SU-DHL-6 (cell line): ENCODE results near the gene EFL1.

ENCODE experiments used
- H2AFZ ChIP-seq: fragments of 200-600 bp; sonication (generic); 2 replicates; pipeline ENCODE4 v1.6.1; 2014; ENCODE audit warnings: low read depth, mild to moderate bottlenecking, moderate library complexity, mixed read lengths, antibody characterized with exemption, low read length; ENCODE audit not compliant: severe bottlenecking
- H3F3A ChIP-seq: fragments of 200-600 bp; shearing (Covaris generic); 2 replicates; pipeline ENCODE4 v1.6.0; 2016; ENCODE audit warnings: antibody characterized with exemption, mild to moderate bottlenecking; ENCODE audit not compliant: insufficient read depth
- H3K27ac ChIP-seq: fragments of 200-600 bp; sonication (generic); 2 replicates; pipeline ENCODE4 v1.5.1; 2016; ENCODE audit warnings: low read depth, mild to moderate bottlenecking, low read length, moderate library complexity, mixed read lengths
- H3K27me3 ChIP-seq: fragments of 200-600 bp; sonication (generic), shearing (Covaris generic); 2 replicates; pipeline ENCODE4 v1.6.0; 2014; ENCODE audit warnings: mild to moderate bottlenecking, low read length
- H3K36me3 ChIP-seq: fragments of 200-600 bp; sonication (generic); 2 replicates; pipeline ENCODE4 v1.6.1; 2014; ENCODE audit warnings: mild to moderate bottlenecking, low read length, mixed read lengths
- H3K4me2 ChIP-seq: fragments of 300-600, 200-600 bp; shearing (Covaris generic), sonication (generic); 2 replicates; pipeline ENCODE4 v1.6.0; 2014; ENCODE audit warnings: low read length, low read depth, mild to moderate bottlenecking; ENCODE audit not compliant: poor library complexity, severe bottlenecking
- H3K4me3 ChIP-seq: fragments of 200-600 bp; sonication (generic); 2 replicates; pipeline ENCODE4 v1.5.1; 2014; ENCODE audit warnings: antibody characterized with exemption, low read length, mild to moderate bottlenecking, mixed read lengths; ENCODE audit not compliant: insufficient read depth, poor library complexity, severe bottlenecking
- H3K79me2 ChIP-seq: fragments of 200-600 bp; sonication (generic); 2 replicates; pipeline ENCODE4 v1.6.1; 2014; ENCODE audit warnings: mild to moderate bottlenecking, low read length, moderate library complexity; ENCODE audit not compliant: insufficient read depth
- H3K9ac ChIP-seq: fragments of 200-600 bp; sonication (generic); 2 replicates; pipeline ENCODE4 v1.7.0; 2014; ENCODE audit warnings: mild to moderate bottlenecking, low read length
- H3K9me2 ChIP-seq: fragments of 200-600 bp; sonication (generic); replicated peaks from 2 replicates; pipeline ENCODE4 v1.6.1; 2014; ENCODE audit warnings: low read length; ENCODE audit not compliant: insufficient read depth
- H3K9me3 ChIP-seq: fragments of 200-600 bp; sonication (generic); 2 replicates; pipeline ENCODE4 v1.6.1; 2014; ENCODE audit warnings: low read length, mixed read lengths; ENCODE audit not compliant: insufficient read depth
- H4K20me1 ChIP-seq: fragments of 200-600 bp; sonication (generic); 2 replicates; pipeline ENCODE4 v1.6.1; 2014; ENCODE audit warnings: low read depth, mild to moderate bottlenecking, antibody characterized with exemption, low read length, moderate library complexity, mixed read lengths
- EZH2phosphoT487 ChIP-seq: fragments of 200-600 bp; sonication (generic), shearing (Covaris generic); conservative IDR thresholded peaks from 2 replicates; pipeline ENCODE4 v1.6.1; 2018; ENCODE audit warnings: mild to moderate bottlenecking, antibody characterized with exemption, low read length, moderate library complexity, mixed read lengths
- TF ChIP-seq, protein P1 (sequence below): fragments of 200-600 bp; sonication (generic); IDR thresholded peaks from one replicate; pipeline ENCODE4 v1.5.1; 2017; ENCODE audit warnings: antibody characterized with exemption, mild to moderate bottlenecking, low read length, moderate library complexity; ENCODE audit not compliant: insufficient read depth, poor library complexity, severe bottlenecking

Gene EFL1

GRCh38 chr15:82130248-82130647 lies 132.3 kb downstream of the EFL1 start:
- H3K27ac ChIP-seq: no peak overlapping the region
- no peaks in the 10 kb centered on the region for H3K27me3 ChIP-seq
- H3K9me2 ChIP-seq: no peaks in the 10 kb centered on the region
- H3K4me3 ChIP-seq: no peak overlapping the region
- H3K79me2 ChIP-seq: no peaks in the 10 kb centered on the region
- no peaks in the 10 kb centered on the region for H4K20me1 ChIP-seq
- no peak for TF ChIP-seq EZH2phosphoT487
- no peak overlapping the region for H2AFZ ChIP-seq
- no peaks in the 10 kb centered on the region for H3K36me3 ChIP-seq
- H3F3A ChIP-seq: no peaks in the 10 kb centered on the region
- H3K4me2 ChIP-seq: no peak overlapping the region
- no peaks in the 10 kb centered on the region for H3K9me3 ChIP-seq
- H3K9ac ChIP-seq: no peak overlapping the region

- H3K4me2 ChIP-seq: no peak overlapping the region
- TF ChIP-seq EZH2phosphoT487: no peak
- TF ChIP-seq, protein P1, sequence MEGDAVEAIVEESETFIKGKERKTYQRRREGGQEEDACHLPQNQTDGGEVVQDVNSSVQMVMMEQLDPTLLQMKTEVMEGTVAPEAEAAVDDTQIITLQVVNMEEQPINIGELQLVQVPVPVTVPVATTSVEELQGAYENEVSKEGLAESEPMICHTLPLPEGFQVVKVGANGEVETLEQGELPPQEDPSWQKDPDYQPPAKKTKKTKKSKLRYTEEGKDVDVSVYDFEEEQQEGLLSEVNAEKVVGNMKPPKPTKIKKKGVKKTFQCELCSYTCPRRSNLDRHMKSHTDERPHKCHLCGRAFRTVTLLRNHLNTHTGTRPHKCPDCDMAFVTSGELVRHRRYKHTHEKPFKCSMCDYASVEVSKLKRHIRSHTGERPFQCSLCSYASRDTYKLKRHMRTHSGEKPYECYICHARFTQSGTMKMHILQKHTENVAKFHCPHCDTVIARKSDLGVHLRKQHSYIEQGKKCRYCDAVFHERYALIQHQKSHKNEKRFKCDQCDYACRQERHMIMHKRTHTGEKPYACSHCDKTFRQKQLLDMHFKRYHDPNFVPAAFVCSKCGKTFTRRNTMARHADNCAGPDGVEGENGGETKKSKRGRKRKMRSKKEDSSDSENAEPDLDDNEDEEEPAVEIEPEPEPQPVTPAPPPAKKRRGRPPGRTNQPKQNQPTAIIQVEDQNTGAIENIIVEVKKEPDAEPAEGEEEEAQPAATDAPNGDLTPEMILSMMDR: no peak
- no peaks in the 10 kb centered on the region for H3K36me3 ChIP-seq
- H3K9me3 ChIP-seq: no peaks in the 10 kb centered on the region
- no peaks in the 10 kb centered on the region for H4K20me1 ChIP-seq
- H3K4me3 ChIP-seq: no peak overlapping the region
- no peak overlapping the region for H3K9ac ChIP-seq
- H3K27me3 ChIP-seq: no peaks in the 10 kb centered on the region
- no peak overlapping the region for H3K27ac ChIP-seq
- H3K79me2 ChIP-seq: no peaks in the 10 kb centered on the region
- H3K9me2 ChIP-seq: no peaks in the 10 kb centered on the region
- H3F3A ChIP-seq: no peaks in the 10 kb centered on the region
- H2AFZ ChIP-seq: no peak overlapping the region
Measured at GRCh38 chr15:82129761-82130160, 132.8 kb downstream of the EFL1 start.

DNA sequence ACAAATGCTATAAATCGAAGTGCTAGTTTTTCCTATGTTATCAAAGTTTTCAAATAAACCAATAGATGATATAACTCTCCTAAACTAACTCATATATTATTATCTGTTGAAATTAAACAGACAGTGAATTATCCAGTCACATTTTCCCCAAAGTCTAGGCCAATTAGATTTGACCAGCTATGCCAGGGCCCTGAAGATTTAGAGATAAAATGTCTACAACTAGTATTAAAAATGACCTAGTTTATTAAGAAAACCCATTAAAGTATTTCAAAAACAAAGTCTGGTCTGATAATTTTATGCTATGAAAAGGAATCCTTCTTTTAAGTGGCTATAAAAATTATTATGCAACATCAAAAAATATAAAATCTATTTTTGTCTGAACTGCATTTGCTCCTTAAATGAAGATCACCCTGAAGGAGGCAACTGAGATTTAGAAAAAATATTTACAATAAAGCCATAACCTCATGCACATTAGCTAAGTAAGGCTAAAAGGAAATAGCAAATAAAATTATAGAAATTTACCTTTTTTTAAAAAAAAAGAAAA lies 133.3 kb downstream of the EFL1 start:
- Histone ChIP-seq H2AFZ (no peak overlapping the region), H3K27me3 (no peaks in the 10 kb centered on the region), H3K36me3 (no peaks in the 10 kb centered on the region), H3K9me3 (no peaks in the 10 kb centered on the region), H3K79me2 (no peaks in the 10 kb centered on the region), H3K27ac (no peak overlapping the region), H3K4me2 (no peak overlapping the region), H3F3A (no peaks in the 10 kb centered on the region), H3K9me2 (no peaks in the 10 kb centered on the region), H3K4me3 (no peak overlapping the region), H3K9ac (no peak overlapping the region), H4K20me1 (no peaks in the 10 kb centered on the region)
- TF ChIP-seq, protein P1: no peak
- TF ChIP-seq EZH2phosphoT487: no peak

GRCh38 chr15:82128401-82129148 lies 134.0 kb downstream of the EFL1 start:
- no peaks in the 10 kb centered on the region for H3F3A ChIP-seq
- TF ChIP-seq, protein P1: no peak
- no peak for TF ChIP-seq EZH2phosphoT487
- H3K9me2 ChIP-seq: no peaks in the 10 kb centered on the region
- H3K27me3 ChIP-seq: no peaks in the 10 kb centered on the region
- no peaks in the 10 kb centered on the region for H4K20me1 ChIP-seq
- H3K9ac ChIP-seq: no peak overlapping the region
- H3K27ac ChIP-seq: no peak overlapping the region
- H3K36me3 ChIP-seq: no peaks in the 10 kb centered on the region
- no peaks in the 10 kb centered on the region for H3K79me2 ChIP-seq
- no peak overlapping the region for H3K4me2 ChIP-seq
- H3K9me3 ChIP-seq: no peaks in the 10 kb centered on the region
- H2AFZ ChIP-seq: no peak overlapping the region
- no peak overlapping the region for H3K4me3 ChIP-seq
